Fibroblast of mammary gland (primary cell): Measurements from ENCODE around the gene KCNK3.
"Not testable (repeated sequence)": the region's sequence is repeated elsewhere in the genome, so short reads cannot be mapped to it uniquely, and the experiment has no call there.

Experiments used
- DNase-seq: peaks from one replicate; pipeline ENCODE4 v3.0.0-alpha.2; 2010; ENCODE audit warnings: low read depth
- H3K4me3 ChIP-seq: 2 replicates; pipeline ENCODE4 v1.5.1; 2011; ENCODE audit warnings: low read depth, mild to moderate bottlenecking, low read length, moderate library complexity; ENCODE audit not compliant: control insufficient read depth
- CTCF ChIP-seq: conservative IDR thresholded peaks from 2 replicates; pipeline ENCODE4 v1.5.1; 2011; ENCODE audit warnings: low read depth, low read length, inconsistent platforms; ENCODE audit not compliant: control insufficient read depth, insufficient read depth

The KCNK3 gene

GRCh38 chr2:26759845-26760244 is 67.3 kb downstream of the KCNK3 start:
- TF ChIP-seq CTCF = no peak
- H3K4me3 ChIP-seq = no peak overlapping the region
- DNase-seq = no peak

- not testable (repeated sequence) for H3K4me3 ChIP-seq, DNase-seq
Observed at GRCh38 chr2:26760991-26761390, 68.5 kb downstream of the KCNK3 start.

GRCh38 chr2:26763019-26763418 is 70.5 kb downstream of the KCNK3 start:
- no peak for TF ChIP-seq CTCF
- no peak for DNase-seq
- no peak overlapping the region for H3K4me3 ChIP-seq

- H3K4me3 ChIP-seq = peak within 1 kb of the TSS; percentile 92
- no peak for TF ChIP-seq CTCF
- peak; percentile 63 for DNase-seq
Observed at GRCh38 chr2:26764078-26764887, 71.8 kb downstream of the KCNK3 start, which contains the start of gene SLC35F6. Gene SLC35F6, plus strand, starts transcription at chr2:26764284. Its CDS starts 66 bp downstream, at chr2:26764350.

- DNase-seq = no peak
- no peak for TF ChIP-seq CTCF
- H3K4me3 ChIP-seq = peak overlapping the region; percentile 92
Observed at GRCh38 chr2:26764906-26765305, 72.4 kb downstream of the KCNK3 start.

- DNase-seq = no peak
- no peak for TF ChIP-seq CTCF
- peak overlapping the region; percentile 92 for H3K4me3 ChIP-seq
Observed at GRCh38 chr2:26765475-26766200, 73.1 kb downstream of the KCNK3 start.

- H3K4me3 ChIP-seq = no peak overlapping the region
- DNase-seq = no peak
Observed at GRCh38 chr2:26767129-26767528, 74.6 kb downstream of the KCNK3 start.

More at GRCh38 chr2:26767129-26767528, 74.6 kb downstream of the KCNK3 start:
- TF ChIP-seq CTCF = no peak
